ENCODE measurements around the gene QRFPR.

Gene QRFPR

DNA sequence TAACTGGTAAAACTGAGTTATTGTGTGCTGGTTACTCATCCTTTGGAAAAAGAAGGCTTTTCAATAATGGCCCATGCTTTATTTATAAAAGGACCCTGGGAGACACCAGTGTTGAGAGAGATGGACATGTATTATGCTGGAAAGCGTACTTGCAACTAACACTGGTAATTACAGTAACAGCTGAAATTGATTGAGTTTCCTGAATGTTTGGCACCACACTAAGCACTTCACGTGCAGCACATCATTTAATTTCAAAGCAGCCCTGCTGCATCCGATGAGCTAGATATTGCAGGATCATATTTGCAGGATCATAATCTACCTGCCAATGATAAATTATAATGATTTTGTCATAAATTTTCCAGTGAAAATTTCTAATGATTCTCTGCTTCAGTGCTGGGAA, 81.5 kb downstream of the QRFPR start:
- TF ChIP-seq ZFX (IDR thresholded peaks at IDR 0.05) = no peak
- TF ChIP-seq, protein P1, sequence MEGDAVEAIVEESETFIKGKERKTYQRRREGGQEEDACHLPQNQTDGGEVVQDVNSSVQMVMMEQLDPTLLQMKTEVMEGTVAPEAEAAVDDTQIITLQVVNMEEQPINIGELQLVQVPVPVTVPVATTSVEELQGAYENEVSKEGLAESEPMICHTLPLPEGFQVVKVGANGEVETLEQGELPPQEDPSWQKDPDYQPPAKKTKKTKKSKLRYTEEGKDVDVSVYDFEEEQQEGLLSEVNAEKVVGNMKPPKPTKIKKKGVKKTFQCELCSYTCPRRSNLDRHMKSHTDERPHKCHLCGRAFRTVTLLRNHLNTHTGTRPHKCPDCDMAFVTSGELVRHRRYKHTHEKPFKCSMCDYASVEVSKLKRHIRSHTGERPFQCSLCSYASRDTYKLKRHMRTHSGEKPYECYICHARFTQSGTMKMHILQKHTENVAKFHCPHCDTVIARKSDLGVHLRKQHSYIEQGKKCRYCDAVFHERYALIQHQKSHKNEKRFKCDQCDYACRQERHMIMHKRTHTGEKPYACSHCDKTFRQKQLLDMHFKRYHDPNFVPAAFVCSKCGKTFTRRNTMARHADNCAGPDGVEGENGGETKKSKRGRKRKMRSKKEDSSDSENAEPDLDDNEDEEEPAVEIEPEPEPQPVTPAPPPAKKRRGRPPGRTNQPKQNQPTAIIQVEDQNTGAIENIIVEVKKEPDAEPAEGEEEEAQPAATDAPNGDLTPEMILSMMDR (conservative IDR thresholded peaks at IDR 0.05) = no peak
- H3K27ac ChIP-seq = no peak overlapping the region

DNA sequence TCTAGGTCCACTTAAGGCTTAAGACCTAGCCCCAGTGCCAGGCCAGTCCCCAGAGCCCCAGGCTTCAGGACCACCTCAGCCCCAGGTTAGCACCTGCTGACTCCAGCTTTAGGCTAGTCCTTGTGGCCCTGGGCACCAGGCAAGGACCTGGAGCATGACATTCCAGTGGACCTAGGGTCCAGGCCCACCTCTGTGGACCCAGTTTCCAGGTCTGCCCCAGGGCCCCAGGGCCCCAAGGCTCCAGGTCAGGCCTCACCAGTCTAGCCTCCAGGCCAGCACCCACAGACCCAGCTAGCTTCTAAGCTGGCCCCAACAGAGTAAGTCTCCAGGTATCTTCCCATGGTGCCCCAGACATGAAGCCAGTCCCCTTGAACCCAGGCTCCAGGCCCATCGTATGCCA, 97.5 kb downstream of the QRFPR start:
- H3K27ac ChIP-seq = no peak overlapping the region
- no peak for TF ChIP-seq ZFX (IDR thresholded peaks at IDR 0.05)
- TF ChIP-seq, protein P1 (conservative IDR thresholded peaks at IDR 0.05) = no peak

DNA sequence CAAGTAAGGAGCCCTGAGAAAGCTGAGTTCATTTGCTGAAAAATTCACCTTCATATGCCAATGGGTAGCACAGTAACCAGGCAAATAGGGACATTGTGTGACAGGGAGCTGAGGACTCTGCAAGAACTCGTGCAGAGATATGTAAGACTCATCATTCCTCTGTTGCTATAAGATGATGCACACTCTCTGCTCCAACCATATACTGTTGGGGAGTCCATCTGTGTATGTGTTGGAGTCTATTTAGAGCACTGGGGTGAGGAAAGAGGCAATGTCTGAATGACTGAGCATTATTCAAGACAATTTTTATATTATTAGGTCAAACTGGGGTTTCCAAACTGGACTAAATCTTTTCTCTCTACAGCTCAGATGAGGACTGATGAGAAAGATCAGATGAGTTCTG, 100.4 kb downstream of the QRFPR start:
- no peak for TF ChIP-seq ZFX (IDR thresholded peaks at IDR 0.05)
- TF ChIP-seq, protein P1 (conservative IDR thresholded peaks at IDR 0.05) = no peak
- H3K27ac ChIP-seq = no peak overlapping the region

DNA sequence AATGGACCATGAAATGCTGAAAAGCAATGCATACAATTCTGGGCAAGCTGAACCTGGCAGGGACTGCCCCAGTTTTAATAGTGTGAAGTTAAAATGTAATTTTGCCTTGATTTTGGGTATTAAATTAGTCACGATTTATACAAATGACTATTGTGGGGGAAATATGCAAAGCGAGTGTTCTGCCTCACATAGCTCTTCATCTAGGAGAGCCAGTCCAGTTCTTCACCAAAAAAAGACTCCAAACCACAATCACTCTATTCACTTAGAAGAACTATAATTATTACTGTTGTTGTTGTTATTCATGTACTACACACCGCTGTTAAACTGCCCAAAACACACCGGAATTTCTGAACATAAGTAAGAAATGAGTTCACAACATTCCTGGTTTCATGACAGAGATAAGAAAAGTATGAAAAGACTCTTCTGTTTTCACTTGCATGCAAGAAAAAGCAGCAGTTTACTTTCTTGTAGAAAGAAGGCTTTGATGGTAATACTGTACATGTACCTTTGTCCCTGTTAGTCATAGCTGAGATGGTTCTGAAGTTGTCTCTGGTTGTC, 101.9 kb downstream of the QRFPR start:
- TF ChIP-seq, protein P1 (conservative IDR thresholded peaks at IDR 0.05) = no peak
- no peak for TF ChIP-seq ZFX (IDR thresholded peaks at IDR 0.05)
- no peak overlapping the region for H3K27ac ChIP-seq

Data from C4-2B (cell line).